SW 1271 (cell line): Measurements from ENCODE around the gene PAPLN.
"Not testable (repeated sequence)": the region's sequence is repeated elsewhere in the genome, so short reads cannot be mapped to it uniquely, and the experiment has no call there.

Experiments
- DNase-seq, 2 experiments: peaks; one replicate each; lab custom pipeline; 2025; lab: John Stamatoyannopoulos, UW

Gene PAPLN, protein sequence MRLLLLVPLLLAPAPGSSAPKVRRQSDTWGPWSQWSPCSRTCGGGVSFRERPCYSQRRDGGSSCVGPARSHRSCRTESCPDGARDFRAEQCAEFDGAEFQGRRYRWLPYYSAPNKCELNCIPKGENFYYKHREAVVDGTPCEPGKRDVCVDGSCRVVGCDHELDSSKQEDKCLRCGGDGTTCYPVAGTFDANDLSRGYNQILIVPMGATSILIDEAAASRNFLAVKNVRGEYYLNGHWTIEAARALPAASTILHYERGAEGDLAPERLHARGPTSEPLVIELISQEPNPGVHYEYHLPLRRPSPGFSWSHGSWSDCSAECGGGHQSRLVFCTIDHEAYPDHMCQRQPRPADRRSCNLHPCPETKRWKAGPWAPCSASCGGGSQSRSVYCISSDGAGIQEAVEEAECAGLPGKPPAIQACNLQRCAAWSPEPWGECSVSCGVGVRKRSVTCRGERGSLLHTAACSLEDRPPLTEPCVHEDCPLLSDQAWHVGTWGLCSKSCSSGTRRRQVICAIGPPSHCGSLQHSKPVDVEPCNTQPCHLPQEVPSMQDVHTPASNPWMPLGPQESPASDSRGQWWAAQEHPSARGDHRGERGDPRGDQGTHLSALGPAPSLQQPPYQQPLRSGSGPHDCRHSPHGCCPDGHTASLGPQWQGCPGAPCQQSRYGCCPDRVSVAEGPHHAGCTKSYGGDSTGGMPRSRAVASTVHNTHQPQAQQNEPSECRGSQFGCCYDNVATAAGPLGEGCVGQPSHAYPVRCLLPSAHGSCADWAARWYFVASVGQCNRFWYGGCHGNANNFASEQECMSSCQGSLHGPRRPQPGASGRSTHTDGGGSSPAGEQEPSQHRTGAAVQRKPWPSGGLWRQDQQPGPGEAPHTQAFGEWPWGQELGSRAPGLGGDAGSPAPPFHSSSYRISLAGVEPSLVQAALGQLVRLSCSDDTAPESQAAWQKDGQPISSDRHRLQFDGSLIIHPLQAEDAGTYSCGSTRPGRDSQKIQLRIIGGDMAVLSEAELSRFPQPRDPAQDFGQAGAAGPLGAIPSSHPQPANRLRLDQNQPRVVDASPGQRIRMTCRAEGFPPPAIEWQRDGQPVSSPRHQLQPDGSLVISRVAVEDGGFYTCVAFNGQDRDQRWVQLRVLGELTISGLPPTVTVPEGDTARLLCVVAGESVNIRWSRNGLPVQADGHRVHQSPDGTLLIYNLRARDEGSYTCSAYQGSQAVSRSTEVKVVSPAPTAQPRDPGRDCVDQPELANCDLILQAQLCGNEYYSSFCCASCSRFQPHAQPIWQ

DNA sequence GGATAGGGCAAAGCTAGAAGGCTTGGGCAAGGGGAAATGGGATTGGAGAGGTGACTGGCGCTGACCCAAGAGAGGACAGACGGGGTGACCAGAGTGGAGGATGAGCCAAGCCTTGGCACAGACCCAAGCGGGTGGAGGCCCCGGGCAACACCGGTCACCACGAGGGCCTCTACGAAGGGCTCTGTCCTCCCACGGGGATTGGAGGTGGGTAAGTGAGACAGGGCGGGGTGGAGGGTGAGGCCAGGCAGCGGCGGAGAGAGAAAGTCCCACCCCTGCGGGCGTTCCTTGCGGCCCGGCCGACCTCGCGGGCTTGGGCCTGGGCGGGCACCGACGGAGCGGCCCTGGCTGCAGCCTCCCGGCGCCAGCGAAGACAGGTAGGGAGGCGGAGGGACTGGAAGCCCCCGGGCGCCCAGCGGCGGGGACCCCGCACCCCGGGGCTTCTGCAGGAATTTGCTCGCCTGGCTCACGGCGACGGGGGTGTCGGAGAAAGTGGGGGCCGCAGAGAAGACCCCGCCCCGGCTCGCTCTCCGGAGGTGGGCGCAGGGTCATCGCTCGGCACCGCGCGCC is at the start of gene PAPLN:
Gene PAPLN (plus strand): TSS at position 288 of the 567 bp plus-strand sequence. CDS start 2,273 bp downstream, outside the sequence.
- no peak for DNase-seq

DNA sequence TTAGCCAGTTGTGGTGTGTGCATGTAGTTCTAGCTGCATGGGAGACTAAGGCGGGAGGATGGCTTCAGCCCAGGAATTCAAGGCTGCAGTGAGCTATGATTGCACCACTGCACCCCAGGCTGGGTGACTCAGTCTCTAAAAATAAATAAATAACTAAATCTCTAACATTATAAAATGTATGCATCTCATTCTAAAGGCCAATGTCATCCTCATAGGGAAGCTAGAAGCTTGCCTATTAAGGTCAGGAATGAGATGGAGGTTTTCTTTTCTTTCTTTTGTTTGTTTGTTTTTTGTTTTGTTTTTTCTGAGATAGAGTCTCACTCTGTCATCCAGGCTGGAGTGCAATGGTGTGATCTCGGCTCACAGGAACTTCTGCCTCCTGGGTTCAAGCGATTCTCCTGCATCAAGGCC is 48.8 kb upstream of the PAPLN start:
- DNase-seq = no peak

DNA sequence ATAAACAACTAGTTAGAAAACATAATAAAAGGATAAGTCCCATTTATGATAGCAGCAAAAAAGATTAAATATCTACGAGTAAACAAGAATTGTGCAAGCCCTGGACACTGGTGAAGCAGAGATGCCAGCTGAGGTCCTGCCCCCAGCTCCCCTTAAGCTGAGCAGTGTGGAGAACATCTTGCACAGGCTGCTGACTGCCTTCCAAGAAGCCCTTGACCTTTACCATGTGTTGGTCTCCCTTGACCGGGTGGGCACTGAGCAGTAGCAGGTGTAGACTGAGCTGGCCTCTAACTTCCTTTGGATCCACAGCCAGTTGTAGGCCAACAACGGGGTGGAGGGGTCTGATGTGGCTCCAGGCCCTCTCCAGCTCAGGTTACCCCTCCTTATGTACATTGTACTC is 47.7 kb upstream of the PAPLN start:
- DNase-seq = no peak

DNA sequence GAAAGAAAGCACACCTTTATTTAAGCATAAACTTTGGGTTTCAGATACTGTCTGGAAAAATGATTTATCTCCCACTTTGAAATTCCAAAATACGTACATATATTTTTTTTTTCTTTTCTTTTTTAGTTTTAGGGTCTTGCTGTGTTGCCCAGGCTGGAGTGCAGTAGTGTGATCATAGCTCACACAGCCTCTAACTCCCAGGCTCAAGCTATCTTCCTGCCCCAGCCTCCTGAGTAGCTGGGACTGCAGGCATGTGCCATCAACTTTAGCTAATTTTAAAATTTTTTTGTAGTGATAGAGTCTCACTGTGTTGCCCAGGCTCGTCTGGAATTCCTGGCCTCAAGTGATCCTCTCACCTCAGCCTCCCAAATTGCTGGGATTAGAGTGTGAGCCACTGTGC is 45.9 kb upstream of the PAPLN start:
- DNase-seq = no peak

DNA sequence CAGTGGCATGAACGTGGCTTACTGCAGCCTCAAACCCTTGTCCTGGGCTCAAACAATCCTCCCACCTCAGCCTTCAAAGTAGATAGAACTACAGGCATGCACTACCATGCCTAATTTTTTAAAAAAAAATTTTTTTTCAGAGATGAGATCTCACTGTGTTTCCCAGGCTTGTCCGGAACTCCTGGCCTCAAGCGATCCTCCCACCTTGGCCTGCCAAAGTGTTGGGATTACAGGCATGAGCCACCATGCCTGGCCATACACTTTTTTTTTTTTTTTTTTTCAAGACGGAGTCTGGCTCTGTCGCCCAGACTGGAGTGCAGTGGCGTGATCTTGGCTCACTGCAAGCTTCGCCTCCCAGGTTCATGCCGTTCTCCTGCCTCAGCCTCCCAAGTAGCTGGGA is 43.0 kb upstream of the PAPLN start:
- not testable (repeated sequence) for DNase-seq

DNA sequence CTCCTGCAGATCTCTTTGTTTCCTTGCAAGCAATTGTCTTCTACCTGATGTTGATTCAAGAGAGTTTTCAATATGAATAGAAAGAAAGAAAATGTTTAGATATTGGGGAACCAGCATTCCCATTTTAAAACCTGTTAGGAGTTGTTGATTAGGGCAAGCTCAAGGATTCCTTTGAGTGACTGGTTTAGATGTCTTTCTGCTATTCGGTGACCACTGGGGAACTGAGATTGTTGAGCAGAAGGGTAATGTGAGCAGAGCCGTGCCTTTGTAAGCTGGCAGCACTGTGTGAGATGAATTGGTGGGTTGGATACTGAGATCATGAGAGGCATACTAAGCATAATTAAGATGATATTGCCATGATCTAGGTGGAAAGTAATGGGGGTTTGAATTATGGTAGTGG is 39.1 kb upstream of the PAPLN start:
- DNase-seq = no peak

DNA sequence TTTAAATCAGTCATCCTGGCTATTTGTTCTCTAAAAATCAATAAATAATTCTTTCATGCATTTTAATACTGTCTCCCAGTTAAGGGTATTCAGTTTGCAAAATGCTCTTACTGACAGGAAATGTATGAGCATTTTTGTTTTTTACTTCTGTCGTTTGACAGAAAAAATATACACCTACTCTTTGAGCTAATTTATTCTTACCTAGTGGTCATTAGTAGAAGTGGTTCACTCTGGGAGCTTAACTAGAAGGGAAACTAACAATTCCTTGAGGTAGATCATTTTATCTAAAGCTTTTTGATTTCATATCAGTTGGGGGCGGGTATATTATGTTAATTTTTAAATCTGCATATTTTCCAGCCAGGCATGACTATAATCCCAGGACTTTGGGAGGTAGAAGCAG is 33.8 kb upstream of the PAPLN start:
- no peak for DNase-seq

DNA sequence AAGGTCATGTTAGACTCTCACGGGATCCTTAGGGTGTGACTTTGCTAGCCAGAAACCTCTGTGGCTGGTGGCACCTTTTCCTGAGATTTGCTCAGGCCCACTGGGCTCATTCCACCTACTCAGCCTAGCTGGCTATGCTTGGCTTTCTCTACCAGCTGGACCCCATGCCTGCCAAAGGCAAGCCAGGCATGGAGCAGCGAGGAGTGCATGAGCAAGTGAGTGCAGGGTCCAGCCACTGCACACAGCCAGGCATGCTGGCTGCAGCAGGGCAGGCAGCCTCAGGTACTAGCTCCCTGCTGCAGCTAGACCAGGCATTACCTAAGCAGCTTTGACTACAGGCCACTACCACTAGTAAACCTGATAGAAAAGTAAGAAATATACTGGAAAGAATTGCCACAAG is 29.7 kb upstream of the PAPLN start:
- no peak for DNase-seq

DNA sequence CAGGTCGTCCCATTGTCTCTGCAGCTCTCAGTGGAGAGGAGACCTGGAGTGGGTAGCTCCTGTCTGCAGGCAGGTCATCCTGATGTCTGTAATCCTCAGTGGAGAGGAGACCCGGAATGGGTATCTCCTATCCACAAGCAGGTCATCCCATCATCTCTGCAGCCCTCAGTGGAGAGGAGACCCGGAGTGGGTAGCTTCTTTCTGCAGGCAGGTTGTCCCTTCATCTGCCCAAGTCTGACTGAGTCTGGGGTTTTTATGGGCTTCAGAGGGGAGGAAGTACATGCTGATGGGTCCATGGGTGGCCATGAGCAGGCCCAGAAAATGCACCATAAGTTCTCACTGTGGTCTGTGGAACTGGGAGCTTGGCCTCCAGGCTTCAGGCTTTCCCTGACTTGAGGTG is 28.9 kb upstream of the PAPLN start:
- no peak for DNase-seq

DNA sequence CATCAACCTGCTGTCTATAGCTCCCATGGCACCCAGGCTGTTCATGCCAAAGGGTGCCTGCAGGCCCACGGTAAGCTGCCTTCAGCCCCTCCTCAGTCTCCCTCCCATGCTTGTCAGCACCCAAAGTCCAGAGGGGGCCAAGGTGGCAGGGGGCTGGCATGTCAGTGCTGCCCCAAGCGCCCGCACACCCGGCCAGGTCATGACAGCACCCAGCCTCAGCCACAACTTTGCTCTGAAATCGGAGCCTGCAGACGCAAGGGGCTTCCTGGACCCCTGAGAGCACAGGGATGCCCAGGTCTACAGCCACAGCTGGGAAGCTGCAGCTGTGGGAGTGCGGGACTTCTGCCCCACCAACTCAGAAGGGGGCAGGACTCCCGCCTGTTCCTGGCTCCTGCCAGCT is 28.5 kb upstream of the PAPLN start:
- no peak for DNase-seq

DNA sequence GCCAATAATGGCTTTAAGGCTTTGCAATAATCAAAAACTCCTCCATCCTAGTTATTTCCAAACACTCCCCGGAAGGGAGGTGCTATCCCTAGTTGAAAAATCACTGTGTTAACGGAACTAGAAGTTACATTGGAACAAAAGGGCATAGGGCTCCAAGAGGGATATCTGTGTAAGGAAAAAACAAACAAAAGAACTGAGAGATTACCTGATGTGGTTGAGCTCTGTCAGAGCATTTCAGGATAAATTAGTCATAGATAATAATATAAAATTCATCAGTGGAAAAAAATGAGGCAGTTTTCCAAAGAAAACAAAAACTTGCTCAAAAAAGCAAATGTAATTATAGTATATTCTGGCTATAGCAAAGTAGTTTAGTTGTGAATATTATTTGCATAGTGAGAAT is 27.4 kb upstream of the PAPLN start:
- no peak for DNase-seq

DNA sequence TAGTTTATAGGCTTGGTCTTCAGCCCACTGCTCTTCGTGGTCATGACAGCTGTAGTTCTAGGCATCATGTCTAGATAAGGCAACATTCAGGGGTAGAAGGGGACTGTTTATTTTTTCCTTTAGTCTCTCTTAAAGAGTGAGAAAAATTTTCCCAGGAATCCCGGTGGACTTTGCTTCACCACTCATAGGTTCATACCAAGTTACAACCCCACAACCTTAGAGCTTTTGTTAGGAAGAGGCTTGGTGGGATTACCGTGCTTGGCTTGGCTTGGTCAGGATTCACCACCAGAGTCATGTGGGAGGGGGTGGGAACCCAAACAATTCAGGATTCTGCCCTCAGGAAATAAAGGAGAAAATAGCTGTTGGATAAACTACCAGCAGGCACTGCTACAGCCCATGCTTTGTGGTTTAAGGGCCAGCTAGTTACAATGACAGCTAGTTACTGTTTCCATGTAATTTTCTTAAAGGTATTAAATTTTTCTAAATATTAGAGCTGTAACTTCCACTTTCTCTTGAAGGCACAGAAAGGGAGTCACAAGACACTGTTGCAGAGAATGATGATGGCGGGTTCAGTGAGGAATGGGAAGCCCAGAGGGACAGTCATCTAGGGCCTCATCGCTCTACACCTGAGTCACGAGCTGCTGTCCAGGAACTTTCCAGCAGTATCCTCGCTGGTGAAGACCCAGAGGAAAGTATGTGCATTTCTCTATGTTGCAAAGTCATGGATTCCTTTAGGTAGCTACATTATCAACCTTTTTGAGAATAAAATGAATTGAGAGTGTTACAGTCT is 25.9 kb upstream of the PAPLN start:
- DNase-seq = no peak

DNA sequence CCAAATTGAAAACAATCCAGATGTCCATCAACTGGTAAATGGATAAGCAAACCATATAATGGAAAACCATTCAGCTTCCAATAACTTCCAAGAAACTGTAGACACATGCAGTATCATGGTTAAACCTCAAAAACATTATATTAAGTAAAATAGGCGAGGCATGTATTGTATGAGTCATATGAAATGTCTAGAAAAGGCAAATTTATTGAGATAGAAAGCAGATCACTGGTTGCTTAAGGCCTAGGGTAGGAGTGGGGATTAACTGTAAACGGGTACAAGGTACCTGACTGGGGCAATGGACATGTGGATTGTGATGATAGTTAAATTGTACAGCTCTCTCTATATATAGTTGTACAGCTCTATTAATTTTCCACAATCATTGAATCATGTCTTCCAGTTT is 21.3 kb upstream of the PAPLN start:
- no peak for DNase-seq

DNA sequence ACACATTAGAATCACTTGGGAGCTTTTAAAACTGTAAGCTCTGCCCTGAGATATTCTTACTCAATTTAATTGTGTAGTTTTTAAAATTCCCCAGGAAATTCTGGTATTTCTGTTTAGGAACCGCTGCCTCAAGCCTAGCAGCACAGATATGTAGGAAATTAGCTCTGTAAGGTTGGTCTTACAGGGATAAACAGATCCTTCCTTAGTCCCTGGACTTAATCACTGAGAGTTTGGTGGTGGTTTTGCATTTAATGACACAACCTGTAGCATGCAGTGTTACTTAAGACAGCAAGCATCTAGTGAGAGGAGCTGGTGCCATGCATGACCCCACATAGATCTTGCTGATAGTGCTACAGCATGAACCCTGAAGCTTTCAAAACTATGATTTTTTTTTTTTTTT is 19.9 kb upstream of the PAPLN start:
- DNase-seq = no peak

DNA sequence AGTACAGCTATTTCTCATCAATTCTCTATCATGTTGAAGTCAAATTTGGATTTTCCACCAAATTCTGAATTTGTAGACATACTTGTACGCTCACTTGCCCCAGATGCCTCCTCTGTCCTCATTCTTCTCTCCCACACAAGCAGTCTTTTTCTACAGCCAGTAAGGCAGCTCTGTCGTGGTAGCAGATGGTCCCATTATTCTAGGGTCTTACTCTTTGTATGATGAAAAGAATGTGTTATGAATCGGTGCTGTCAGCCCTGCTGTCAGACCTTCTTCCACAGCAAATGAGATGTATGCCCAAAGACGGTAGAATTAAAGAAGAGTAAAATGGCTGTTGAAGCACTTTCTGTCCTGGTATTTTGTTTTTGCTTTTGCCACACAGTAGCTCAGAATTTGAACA is 17.2 kb upstream of the PAPLN start:
- DNase-seq = no peak

DNA sequence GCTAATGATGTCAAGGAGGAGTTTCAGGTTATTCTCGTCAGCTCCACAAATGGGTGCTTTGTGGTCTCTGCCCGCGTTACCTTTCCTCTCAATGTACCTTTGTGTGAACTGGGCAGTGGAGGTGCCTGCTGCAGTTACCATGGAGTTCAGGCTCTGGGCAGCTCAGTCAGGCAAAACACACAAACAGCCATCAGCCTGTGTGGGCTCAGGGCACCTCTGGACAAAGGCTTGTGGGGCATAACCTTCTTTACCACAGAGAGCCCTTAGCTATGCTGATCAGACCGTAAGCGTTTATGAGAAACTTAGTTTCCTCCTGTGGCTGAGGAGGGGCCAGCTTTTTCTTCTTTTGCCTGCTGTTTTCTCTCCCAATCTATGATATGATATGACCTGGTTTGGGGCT is 16.7 kb upstream of the PAPLN start:
- no peak for DNase-seq

DNA sequence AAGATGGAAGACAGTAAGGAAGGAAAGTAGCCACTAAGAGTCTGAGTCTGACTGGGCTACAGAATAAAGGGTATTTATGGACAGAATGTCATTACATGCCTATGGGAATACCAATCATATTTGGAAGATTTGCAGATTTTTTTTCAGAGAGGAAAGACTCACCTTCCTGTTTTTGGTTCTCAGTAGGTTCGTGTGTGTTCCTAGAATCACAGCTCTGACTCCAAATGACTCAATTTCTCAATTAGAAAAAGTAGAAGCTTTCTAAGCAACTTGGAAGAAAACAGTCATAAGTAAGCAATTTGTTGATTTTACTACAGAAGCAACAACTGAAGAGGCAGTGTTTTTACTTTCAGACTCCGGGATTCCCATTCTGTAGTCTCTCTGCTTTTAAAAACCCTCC is 15.4 kb upstream of the PAPLN start:
- DNase-seq = no peak

DNA sequence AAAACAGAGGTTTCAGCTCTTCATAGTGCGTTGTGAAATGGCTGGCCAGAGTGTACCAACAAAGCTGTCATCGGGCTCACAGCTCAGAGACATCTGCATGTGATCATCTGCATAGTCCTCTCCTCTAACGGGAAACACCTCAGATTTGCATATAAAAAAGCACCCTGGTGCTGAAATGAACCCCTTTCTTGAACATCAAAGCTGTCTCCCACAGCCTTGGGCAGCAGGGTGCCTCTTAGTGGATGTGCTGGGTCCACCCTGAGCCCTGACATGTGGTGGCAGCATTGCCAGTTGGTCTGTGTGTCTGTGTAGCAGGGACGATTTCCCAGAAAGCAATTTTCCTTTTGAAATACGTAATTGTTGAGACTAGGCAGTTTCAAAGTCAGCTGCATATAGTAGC is 14.3 kb upstream of the PAPLN start:
- no peak for DNase-seq

DNA sequence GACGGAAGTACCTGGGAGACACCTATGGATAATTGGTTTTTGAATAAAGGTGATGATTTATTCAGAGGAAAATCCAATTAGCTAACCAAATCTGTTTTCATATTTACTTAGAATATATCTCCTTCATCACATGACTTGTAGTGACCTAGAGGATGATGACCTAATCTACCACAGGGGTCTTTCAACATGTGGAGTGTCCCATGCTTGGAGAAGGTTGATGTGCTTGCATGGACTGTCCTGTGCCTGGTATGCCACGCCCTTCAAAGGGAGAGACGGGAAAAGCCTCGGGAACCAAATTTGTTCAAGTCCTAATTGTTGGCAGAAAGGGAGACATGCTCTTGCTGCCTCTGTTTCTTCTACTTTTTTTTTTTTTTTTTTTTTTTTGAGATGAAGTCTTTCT is 11.8 kb upstream of the PAPLN start:
- no peak for DNase-seq

DNA sequence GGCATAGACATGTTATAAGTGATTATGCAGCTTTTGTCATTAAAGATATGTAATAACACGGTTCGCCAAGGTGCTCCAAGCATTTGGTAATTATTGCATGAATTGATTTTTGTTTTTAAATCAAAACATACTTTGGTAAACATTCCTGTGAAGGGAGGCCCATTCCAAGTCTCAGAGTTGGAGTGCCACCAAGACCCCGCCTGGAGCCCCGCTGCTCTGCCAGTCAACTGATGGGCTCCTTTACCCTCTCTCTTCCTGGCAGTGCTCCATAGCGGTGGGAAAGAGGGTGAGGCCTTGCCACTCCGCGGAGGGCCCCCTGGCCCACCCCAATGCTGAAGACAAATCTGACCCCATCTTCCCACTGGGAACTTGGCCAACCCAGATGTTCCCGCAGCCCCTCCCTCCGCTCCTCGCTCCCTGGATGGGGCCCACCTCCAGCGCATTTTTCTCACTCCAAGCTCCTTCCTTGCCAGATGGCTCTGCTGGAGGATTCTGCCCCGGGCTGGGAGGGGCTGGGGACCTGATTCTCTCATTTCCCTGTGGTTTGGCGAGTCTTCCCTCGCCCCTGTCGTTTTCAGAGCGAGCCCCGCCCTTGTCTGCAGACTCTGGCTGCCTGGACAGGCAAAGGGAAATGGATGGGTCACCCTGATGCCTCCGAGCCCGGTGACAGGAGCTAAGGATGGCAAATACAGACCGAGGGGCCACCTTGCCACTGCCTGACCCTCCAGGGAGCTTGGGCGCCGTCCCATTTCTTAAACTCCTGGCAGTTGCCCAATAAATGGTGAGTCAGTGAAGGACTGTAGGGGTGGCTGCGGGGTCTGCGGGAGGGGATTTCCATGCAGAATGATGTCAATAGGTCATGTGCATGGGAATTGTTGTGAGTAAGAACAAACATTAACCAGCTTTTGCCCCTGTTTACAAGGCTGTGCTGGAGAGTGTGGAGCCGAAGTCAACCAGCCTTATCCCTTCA is 9.2 kb upstream of the PAPLN start:
- DNase-seq = no peak
